Tibial nerve (tissue), 4 donors: ENCODE data around the gene ICE2. TPM values are rescaled to one million over a fixed set of nuclear protein-coding genes. Genes with fewer than 3 reads are reported as not detected.
A peak's percentile ranks its signal among the peaks of the same experiment; 100 is the strongest.

ENCODE experiments used
- DNase-seq, 2 donors: peaks; one replicate each; pipeline ENCODE4 v3.0.0-alpha.2; 2019; ENCODE audit warnings: low spot score in 2 of 2
- H3K27ac ChIP-seq, 4 donors: fragments of 200-600 bp; sonication (generic) in 3 of 4; one replicate each; pipeline ENCODE4 v1.5.1; 2017 to 2019; ENCODE audit warnings: mild to moderate bottlenecking in 1 of 4
- H3K27me3 ChIP-seq, 2 donors: fragments of 200-600 bp; sonication (generic) in 1 of 2; one replicate each; pipeline versions ENCODE4 v1.5.1 to v1.6.0; 2017 to 2019
- H3K36me3 ChIP-seq, 3 donors: fragments of 200-600 bp; sonication (generic); one replicate each; pipeline ENCODE4 v1.5.1; 2018 to 2019
- H3K4me1 ChIP-seq, 4 donors: fragments of 200-600 bp; sonication (generic) in 3 of 4; one replicate each; pipeline ENCODE4 v1.5.1; 2017 to 2019
- H3K4me3 ChIP-seq, 4 donors: fragments of 200-600 bp; sonication (generic) in 3 of 4; one replicate each; pipeline ENCODE4 v1.5.1; 2017 to 2019; ENCODE audit warnings: mild to moderate bottlenecking in 1 of 4, moderate library complexity in 1 of 4
- H3K9me3 ChIP-seq, 4 donors: fragments of 200-600 bp; sonication (generic) in 3 of 4; one replicate each; pipeline ENCODE4 v1.5.1; 2017 to 2019
- CTCF ChIP-seq, 5 experiments: fragments of 200-600 bp in 3 of 5; fragments of 450-650 bp in 2 of 5; sonication (generic) in 3 of 5; IDR thresholded peaks; one replicate each; pipeline ENCODE4 v1.5.1; 2016 to 2019; ENCODE audit warnings: antibody characterized with exemption in 5 of 5, mild to moderate bottlenecking in 3 of 5, moderate library complexity in 2 of 5
- EP300 ChIP-seq, 2 donors: sonication (generic); formaldehyde crosslinking; IDR thresholded peaks; one replicate each; pipeline ENCODE4 v1.6.1; 2017; ENCODE audit warnings: antibody characterized with exemption in 2 of 2, mild to moderate bottlenecking in 1 of 2
- POLR2A ChIP-seq, 2 donors: fragments of 450-650 bp; IDR thresholded peaks; one replicate each; pipeline ENCODE4 v1.6.1; 2017; ENCODE audit warnings: antibody characterized with exemption in 2 of 2, mild to moderate bottlenecking in 2 of 2, moderate library complexity in 2 of 2
- WGBS, 2 donors: methylation state at CpG; one replicate each; pipeline ENCODE4 v1.1.5; 2018; 5-methylcytosine and 5-hydroxymethylcytosine counted together
- total RNA-seq, 4 donors: library from RNA; depleted of rRNA; stranded (reverse); fragments of >200 nt; gene quantifications; one replicate each; pipeline ENCODE4 v1.1.0, GENCODE V29; 2016

ICE2 gene
- total RNA-seq, 4 donors from 2014 or later = 23.9 to 44.1 (median 26.0) TPM

DNA sequence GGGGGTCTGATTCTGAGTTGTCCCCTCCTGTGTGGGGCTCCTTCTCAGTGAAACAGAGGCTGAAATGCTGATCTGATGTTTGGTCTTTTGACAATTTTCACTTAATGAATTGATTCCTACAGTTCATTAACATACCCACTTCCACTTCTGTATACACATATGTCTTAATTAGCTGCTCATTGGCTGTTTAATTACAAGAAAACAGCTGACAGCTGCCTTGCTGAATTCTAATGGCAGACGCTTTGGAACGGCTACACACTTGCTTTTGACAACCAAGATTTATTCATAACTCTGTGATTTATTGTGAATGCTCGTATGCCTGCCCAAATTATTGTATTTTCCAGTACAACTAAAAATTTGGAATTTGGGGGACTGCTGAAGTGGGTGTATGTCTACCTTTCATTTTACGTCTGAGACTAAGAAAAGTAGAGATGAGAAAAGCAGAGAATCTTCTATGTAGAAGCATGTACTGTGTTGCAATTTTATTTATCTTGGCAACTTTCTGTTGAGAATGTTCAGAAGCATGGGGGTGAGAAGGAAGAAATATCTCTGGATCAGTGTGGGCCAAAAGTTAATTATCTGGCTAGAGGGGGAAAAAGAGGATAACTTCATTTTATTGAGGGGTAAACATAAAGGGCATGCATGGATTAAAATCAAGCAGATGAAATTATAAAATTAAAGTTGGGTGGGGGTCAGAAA, 46.5 kb upstream of the ICE2 start:
- WGBS, 2 donors = 42 to 44% methylated on average over 4 of the region's 4 CpGs
- Histone ChIP-seq H3K9me3 (no peaks in the 10 kb centered on the region), H3K4me1 (peaks cover 0 to 14% (median 3%) of the 10 kb centered on the region in 4 donors), H3K27me3 (no peaks in the 10 kb centered on the region), H3K27ac (peak overlapping the region in 1 of 4 donors; percentile 38), H3K36me3 (no peaks in the 10 kb centered on the region), H3K4me3 (no peak overlapping the region)
- TF ChIP-seq EP300 (IDR thresholded peaks at IDR 0.05) = no peak
- no peak for TF ChIP-seq POLR2A (IDR thresholded peaks at IDR 0.05)
- TF ChIP-seq CTCF (IDR thresholded peaks at IDR 0.05) = no peak
- no peak for DNase-seq

GRCh38 chr15:60523056-60523455, 44.1 kb upstream of the ICE2 start:
- no peak overlapping the region for H3K27ac ChIP-seq
- no peaks in the 10 kb centered on the region for H3K27me3 ChIP-seq
- TF ChIP-seq CTCF (IDR thresholded peaks at IDR 0.05) = no peak
- no peak for TF ChIP-seq POLR2A (IDR thresholded peaks at IDR 0.05)
- TF ChIP-seq EP300 (IDR thresholded peaks at IDR 0.05) = no peak
- H3K4me1 ChIP-seq = peaks cover 0 to 14% (median 3%) of the 10 kb centered on the region in 4 donors
- H3K36me3 ChIP-seq = no peaks in the 10 kb centered on the region
- H3K9me3 ChIP-seq = no peaks in the 10 kb centered on the region
- DNase-seq = no peak
- no peak overlapping the region for H3K4me3 ChIP-seq
- WGBS, 2 donors = 40 to 58% methylated on average over 2 of the region's 2 CpGs

- 66 to 70% methylated on average over 8 of the region's 8 CpGs for WGBS, 2 donors
- no peaks in the 10 kb centered on the region for H3K9me3 ChIP-seq
- no peaks in the 10 kb centered on the region for H3K36me3 ChIP-seq
- H3K27ac ChIP-seq = no peak overlapping the region
- DNase-seq = peak; percentile 47 to 77
- no peaks in the 10 kb centered on the region for H3K27me3 ChIP-seq
- peaks cover 0 to 12% (median 3%) of the 10 kb centered on the region in 4 donors for H3K4me1 ChIP-seq
- H3K4me3 ChIP-seq = no peak overlapping the region
- TF ChIP-seq POLR2A (IDR thresholded peaks at IDR 0.05) (no peak), EP300 (IDR thresholded peaks at IDR 0.05) (no peak), CTCF (IDR thresholded peaks at IDR 0.05) (peak; percentile 70 to 91 (median 80))
Observed at GRCh38 chr15:60520825-60521368, 42.0 kb upstream of the ICE2 start.

- Histone ChIP-seq H3K9me3 (no peaks in the 10 kb centered on the region), H3K4me3 (no peak overlapping the region), H3K27me3 (no peaks in the 10 kb centered on the region), H3K27ac (no peak overlapping the region), H3K4me1 (peaks cover 0 to 5% (median under 1%) of the 10 kb centered on the region in 4 donors), H3K36me3 (no peaks in the 10 kb centered on the region)
- 79 to 80% methylated on average over 6 of the region's 6 CpGs for WGBS, 2 donors
- no peak for TF ChIP-seq CTCF (IDR thresholded peaks at IDR 0.05)
- no peak for TF ChIP-seq POLR2A (IDR thresholded peaks at IDR 0.05)
- TF ChIP-seq EP300 (IDR thresholded peaks at IDR 0.05) = no peak
- no peak for DNase-seq
Observed at GRCh38 chr15:60520013-60520824, 41.3 kb upstream of the ICE2 start.

GRCh38 chr15:60519218-60519617, 40.3 kb upstream of the ICE2 start:
- no peak for DNase-seq

More at GRCh38 chr15:60519218-60519617, 40.3 kb upstream of the ICE2 start:
- no peak for TF ChIP-seq POLR2A (IDR thresholded peaks at IDR 0.05)
- no peak for TF ChIP-seq EP300 (IDR thresholded peaks at IDR 0.05)
- no peak for TF ChIP-seq CTCF (IDR thresholded peaks at IDR 0.05)
- Histone ChIP-seq H3K9me3 (no peaks in the 10 kb centered on the region), H3K36me3 (peaks cover 0 to 4% (median 0%) of the 10 kb centered on the region in 3 donors), H3K27me3 (no peaks in the 10 kb centered on the region), H3K4me1 (peaks cover 0 to 3% (median 0%) of the 10 kb centered on the region in 4 donors), H3K4me3 (no peak overlapping the region), H3K27ac (no peak overlapping the region)
- 73 to 88% methylated on average over 1 of the region's 1 CpG for WGBS, 2 donors
